ENCODE data around the gene KCNJ2. TPM values are rescaled to one million over a fixed set of nuclear protein-coding genes. Genes with fewer than 3 reads are reported as not detected.

The KCNJ2 gene
- total RNA-seq, 1 experiment from 2014 or later: not detected

- BruUV-seq (replicated peaks): no TSS peak
- ChIA-PET CTCF (no interaction called here), POLR2A (ENCODE audit: low non-redundant PET) (no interaction called here)
- no peak for DNase-seq (ENCODE audit: low spot score)
- Histone ChIP-seq H3K9me3 (ENCODE audit: low read depth, low read length, poor library complexity, severe bottlenecking) (no peaks in the 10 kb centered on the region), H3K36me3 (ENCODE audit: insufficient read depth, low read length, poor library complexity, severe bottlenecking) (no peaks in the 10 kb centered on the region), H3K27ac (ENCODE audit: low read depth, low read length, poor library complexity, severe bottlenecking) (no peak overlapping the region), H3K27me3 (replicated peaks; ENCODE audit: insufficient read depth, low read depth, low read length, poor library complexity) (peaks cover 29% of the 10 kb centered on the region), H3K4me1 (ENCODE audit: insufficient read depth, low read length, poor library complexity, severe bottlenecking) (no peaks in the 10 kb centered on the region), H3K4me3 (ENCODE audit: low read depth, low read length, poor library complexity, severe bottlenecking) (no peak overlapping the region)
- intact Hi-C loops (cut with micrococcal nuclease; ENCODE audit: unreplicated experiment): no loop called here
- TF ChIP-seq CTCF (conservative IDR thresholded peaks at IDR 0.05; ENCODE audit: low read depth, low read length) (no peak), EZH2 (IDR thresholded peaks at IDR 0.05; ENCODE audit: borderline replicate concordance, low read depth, low read length, poor library complexity, severe bottlenecking) (no peak)
These were observed 33.5 kb downstream of the KCNJ2 start for GRCh38 chr17:70202840-70203239.

- no peak for TF ChIP-seq EZH2 (IDR thresholded peaks at IDR 0.05; ENCODE audit: borderline replicate concordance, low read depth, low read length, poor library complexity, severe bottlenecking)
- no peak for TF ChIP-seq CTCF (conservative IDR thresholded peaks at IDR 0.05; ENCODE audit: low read depth, low read length)
- peaks cover 24% of the 10 kb centered on the region for H3K27me3 ChIP-seq (replicated peaks; ENCODE audit: insufficient read depth, low read depth, low read length, poor library complexity)
- no peak overlapping the region for H3K4me3 ChIP-seq (ENCODE audit: low read depth, low read length, poor library complexity, severe bottlenecking)
- no peaks in the 10 kb centered on the region for H3K4me1 ChIP-seq (ENCODE audit: insufficient read depth, low read length, poor library complexity, severe bottlenecking)
- H3K27ac ChIP-seq (ENCODE audit: low read depth, low read length, poor library complexity, severe bottlenecking): no peak overlapping the region
- H3K36me3 ChIP-seq (ENCODE audit: insufficient read depth, low read length, poor library complexity, severe bottlenecking): no peaks in the 10 kb centered on the region
- ChIA-PET CTCF (interaction anchor here (0.7 kb wide), 1 partner anchor 1268 kb away, joined by 5 read pairs; no protein-coding TSS in a partner anchor), POLR2A (ENCODE audit: low non-redundant PET) (no interaction called here)
- intact Hi-C loops (cut with micrococcal nuclease; ENCODE audit: unreplicated experiment): no loop called here
- no peaks in the 10 kb centered on the region for H3K9me3 ChIP-seq (ENCODE audit: low read depth, low read length, poor library complexity, severe bottlenecking)
- BruUV-seq (replicated peaks): no TSS peak
- no peak for DNase-seq (ENCODE audit: low spot score)
These were observed 35.1 kb downstream of the KCNJ2 start for GRCh38 chr17:70204431-70204830.

GRCh38 chr17:70205401-70205800, 36.1 kb downstream of the KCNJ2 start:
- POLR2A ChIA-PET (ENCODE audit: low non-redundant PET): no interaction called here
- no TSS peak for BruUV-seq (replicated peaks)
- DNase-seq (ENCODE audit: low spot score): no peak
- H3K4me1 ChIP-seq (ENCODE audit: insufficient read depth, low read length, poor library complexity, severe bottlenecking): no peaks in the 10 kb centered on the region
- H3K27me3 ChIP-seq (replicated peaks; ENCODE audit: insufficient read depth, low read depth, low read length, poor library complexity): peaks cover 24% of the 10 kb centered on the region
- no peak overlapping the region for H3K4me3 ChIP-seq (ENCODE audit: low read depth, low read length, poor library complexity, severe bottlenecking)
- no peaks in the 10 kb centered on the region for H3K9me3 ChIP-seq (ENCODE audit: low read depth, low read length, poor library complexity, severe bottlenecking)
- no peak overlapping the region for H3K27ac ChIP-seq (ENCODE audit: low read depth, low read length, poor library complexity, severe bottlenecking)
- CTCF ChIA-PET: interaction anchor here (0.7 kb wide), 1 partner anchor 1267 kb away, joined by 5 read pairs; no protein-coding TSS in a partner anchor
- no peak for TF ChIP-seq EZH2 (IDR thresholded peaks at IDR 0.05; ENCODE audit: borderline replicate concordance, low read depth, low read length, poor library complexity, severe bottlenecking)
- no peak for TF ChIP-seq CTCF (conservative IDR thresholded peaks at IDR 0.05; ENCODE audit: low read depth, low read length)
- intact Hi-C loops (cut with micrococcal nuclease; ENCODE audit: unreplicated experiment): no loop called here
- no peaks in the 10 kb centered on the region for H3K36me3 ChIP-seq (ENCODE audit: insufficient read depth, low read length, poor library complexity, severe bottlenecking)

Data from A673 (cell line).